ENCODE measurements around the gene R3HCC1L. TPM values are rescaled to one million over a fixed set of nuclear protein-coding genes. Genes with fewer than 3 reads are reported as not detected.

R3HCC1L gene
- total RNA-seq, 3 donors from 2014 or later: 12.2 to 28.5 (median 20.6) TPM

Other genes with a start within 250 kb of the R3HCC1L start
- gene CRTAC1, start 104.0 kb upstream of the R3HCC1L start, total RNA-seq: 1 to 10 TPM; 1.6 to 4.7 (median 1.9) TPM
- gene LOXL4, start 133.5 kb downstream of the R3HCC1L start, total RNA-seq: 10 to 100 TPM in 1 of 3 donors, 1 to 10 TPM in 2; 6.9 to 26.1 (median 6.9) TPM

Measured in breast epithelium (tissue), 3 donors.